Measurements from ENCODE around the gene PCYT1B. TPM values are rescaled to one million over a fixed set of nuclear protein-coding genes. Genes with fewer than 3 reads are reported as not detected.

PCYT1B gene
- not detected for total RNA-seq

- H3K9me3 Mint-ChIP-seq, result no peaks in the 10 kb centered on the region
- CTCF ChIA-PET, result interaction anchor here (0.6 to 0.7 kb wide), 2 partner anchors 113 to 404 kb away, joined by 3 read pairs; no protein-coding TSS in a partner anchor
- H3K27me3 Mint-ChIP-seq, result peaks cover 10% of the 10 kb centered on the region
- H3K36me3 Mint-ChIP-seq (ENCODE audit: low read depth), result no peaks in the 10 kb centered on the region
- peak within 1 kb of the TSS; percentile 77 for H3K27ac Mint-ChIP-seq
- DNase-seq, result peak; percentile 76
- H3K4me3 Mint-ChIP-seq, result peak within 1 kb of the TSS; percentile 67
- H3K4me1 Mint-ChIP-seq, result peaks cover 16% of the 10 kb centered on the region
- POLR2A ChIA-PET, result no interaction called here
Measured at GRCh38 chrX:24647257-24648058, at the start of gene PCYT1B. Gene PCYT1B, minus strand, starts transcription at chrX:24647347. Its CDS starts 242 bp downstream, at chrX:24647105.

- DNase-seq, result no peak
- peaks cover 24% of the 10 kb centered on the region for H3K4me1 Mint-ChIP-seq
- no peak overlapping the region for H3K27ac Mint-ChIP-seq
- no peaks in the 10 kb centered on the region for H3K9me3 Mint-ChIP-seq
- CTCF ChIA-PET, result no interaction called here
- peaks cover 17% of the 10 kb centered on the region for H3K36me3 Mint-ChIP-seq (ENCODE audit: low read depth)
- no peaks in the 10 kb centered on the region for H3K27me3 Mint-ChIP-seq
- no peak overlapping the region for H3K4me3 Mint-ChIP-seq
- POLR2A ChIA-PET, result no interaction called here
Measured at GRCh38 chrX:24696294-24696693, 49.1 kb upstream of the PCYT1B start.

GRCh38 chrX:24694825-24695224, 47.7 kb upstream of the PCYT1B start:
- POLR2A ChIA-PET, result no interaction called here
- Mint-ChIP-seq H3K27ac (peak overlapping the region; percentile 96), H3K4me3 (peak overlapping the region; percentile 86), H3K36me3 (ENCODE audit: low read depth) (peaks cover 11% of the 10 kb centered on the region), H3K27me3 (peaks cover 5% of the 10 kb centered on the region), H3K4me1 (peaks cover 24% of the 10 kb centered on the region), H3K9me3 (no peaks in the 10 kb centered on the region)
- no peak for DNase-seq
- CTCF ChIA-PET, result interaction anchor here (0.7 kb wide), 1 partner anchor 653 kb away, joined by 3 read pairs; no protein-coding TSS in a partner anchor

GRCh38 chrX:24693453-24694202, 46.5 kb upstream of the PCYT1B start, which contains the start of gene POLA1:
Gene POLA1, plus strand, starts transcription at chrX:24693918. Its CDS starts 44 bp downstream, at chrX:24693962.
- peak within 1 kb of the TSS; percentile 96 for H3K27ac Mint-ChIP-seq
- peaks cover 10% of the 10 kb centered on the region for H3K36me3 Mint-ChIP-seq (ENCODE audit: low read depth)
- peak; percentile 75 for DNase-seq
- H3K4me3 Mint-ChIP-seq, result peak within 1 kb of the TSS; percentile 86
- ChIA-PET CTCF (no interaction called here), POLR2A (no interaction called here)
- H3K27me3 Mint-ChIP-seq, result peaks cover 7% of the 10 kb centered on the region
- H3K4me1 Mint-ChIP-seq, result peaks cover 24% of the 10 kb centered on the region
- no peaks in the 10 kb centered on the region for H3K9me3 Mint-ChIP-seq

- ChIA-PET POLR2A (no interaction called here), CTCF (no interaction called here)
- no peak overlapping the region for H3K27ac Mint-ChIP-seq
- peaks cover 10% of the 10 kb centered on the region for H3K36me3 Mint-ChIP-seq (ENCODE audit: low read depth)
- peaks cover 20% of the 10 kb centered on the region for H3K4me1 Mint-ChIP-seq
- DNase-seq, result no peak
- peaks cover 7% of the 10 kb centered on the region for H3K27me3 Mint-ChIP-seq
- H3K4me3 Mint-ChIP-seq, result no peak overlapping the region
- H3K9me3 Mint-ChIP-seq, result no peaks in the 10 kb centered on the region
Measured at GRCh38 chrX:24692305-24692704, 45.2 kb upstream of the PCYT1B start.

GRCh38 chrX:24684048-24684447, 36.9 kb upstream of the PCYT1B start:
- Mint-ChIP-seq H3K27ac (no peak overlapping the region), H3K36me3 (ENCODE audit: low read depth) (no peaks in the 10 kb centered on the region), H3K9me3 (no peaks in the 10 kb centered on the region), H3K4me3 (no peak overlapping the region), H3K4me1 (no peaks in the 10 kb centered on the region), H3K27me3 (peaks cover 10% of the 10 kb centered on the region)
- ChIA-PET POLR2A (no interaction called here), CTCF (no interaction called here)
- no peak for DNase-seq

- H3K36me3 Mint-ChIP-seq (ENCODE audit: low read depth), result no peaks in the 10 kb centered on the region
- H3K4me3 Mint-ChIP-seq, result no peak overlapping the region
- POLR2A ChIA-PET, result no interaction called here
- DNase-seq, result no peak
- H3K27ac Mint-ChIP-seq, result no peak overlapping the region
- no peaks in the 10 kb centered on the region for H3K4me1 Mint-ChIP-seq
- peaks cover 9% of the 10 kb centered on the region for H3K27me3 Mint-ChIP-seq
- CTCF ChIA-PET, result interaction anchor here (0.6 kb wide), 1 partner anchor 8 kb away, joined by 5 read pairs; no protein-coding TSS in a partner anchor
- H3K9me3 Mint-ChIP-seq, result no peaks in the 10 kb centered on the region
Measured at GRCh38 chrX:24682739-24683432, 35.7 kb upstream of the PCYT1B start.

GRCh38 chrX:24676403-24677024, 29.4 kb upstream of the PCYT1B start:
- Mint-ChIP-seq H3K4me3 (no peak overlapping the region), H3K4me1 (no peaks in the 10 kb centered on the region), H3K27ac (no peak overlapping the region), H3K36me3 (ENCODE audit: low read depth) (no peaks in the 10 kb centered on the region), H3K9me3 (no peaks in the 10 kb centered on the region), H3K27me3 (peaks cover 8% of the 10 kb centered on the region)
- peak; percentile 8 for DNase-seq
- POLR2A ChIA-PET, result no interaction called here
- CTCF ChIA-PET, result interaction anchor here (0.6 to 1.3 kb wide), 2 partner anchors 9 to 412 kb away, joined by 3 to 4 read pairs; no protein-coding TSS in a partner anchor

GRCh38 chrX:24673424-24673823, 26.3 kb upstream of the PCYT1B start:
- ChIA-PET CTCF (no interaction called here), POLR2A (no interaction called here)
- Mint-ChIP-seq H3K36me3 (ENCODE audit: low read depth) (no peaks in the 10 kb centered on the region), H3K9me3 (no peaks in the 10 kb centered on the region), H3K4me1 (no peaks in the 10 kb centered on the region), H3K27ac (no peak overlapping the region), H3K27me3 (peaks cover 2% of the 10 kb centered on the region), H3K4me3 (no peak overlapping the region)
- no peak for DNase-seq

- H3K27me3 Mint-ChIP-seq, result peaks cover 2% of the 10 kb centered on the region
- no peaks in the 10 kb centered on the region for H3K36me3 Mint-ChIP-seq (ENCODE audit: low read depth)
- H3K4me1 Mint-ChIP-seq, result no peaks in the 10 kb centered on the region
- ChIA-PET CTCF (no interaction called here), POLR2A (no interaction called here)
- H3K9me3 Mint-ChIP-seq, result no peaks in the 10 kb centered on the region
- H3K27ac Mint-ChIP-seq, result no peak overlapping the region
- no peak for DNase-seq
- no peak overlapping the region for H3K4me3 Mint-ChIP-seq
Measured at GRCh38 chrX:24672701-24673190, 25.6 kb upstream of the PCYT1B start.

GRCh38 chrX:24668111-24668510, 21.0 kb upstream of the PCYT1B start:
- H3K27ac Mint-ChIP-seq, result no peak overlapping the region
- ChIA-PET POLR2A (no interaction called here), CTCF (interaction anchor here (0.6 to 1.1 kb wide), 2 partner anchors 8 to 64 kb away, joined by 4 to 6 read pairs; no protein-coding TSS in a partner anchor)
- no peak overlapping the region for H3K4me3 Mint-ChIP-seq
- no peak for DNase-seq
- no peaks in the 10 kb centered on the region for H3K4me1 Mint-ChIP-seq
- H3K27me3 Mint-ChIP-seq, result peaks cover 2% of the 10 kb centered on the region
- no peaks in the 10 kb centered on the region for H3K9me3 Mint-ChIP-seq
- H3K36me3 Mint-ChIP-seq (ENCODE audit: low read depth), result no peaks in the 10 kb centered on the region

GRCh38 chrX:24662352-24662751, 15.2 kb upstream of the PCYT1B start:
- Mint-ChIP-seq H3K36me3 (ENCODE audit: low read depth) (no peaks in the 10 kb centered on the region), H3K9me3 (no peaks in the 10 kb centered on the region), H3K4me1 (no peaks in the 10 kb centered on the region), H3K27me3 (peaks cover 7% of the 10 kb centered on the region), H3K27ac (no peak overlapping the region), H3K4me3 (no peak overlapping the region)
- POLR2A ChIA-PET, result no interaction called here
- CTCF ChIA-PET, result no interaction called here
- DNase-seq, result no peak
